Femur (tissue), 1 donor: Measurements from ENCODE around the gene MAPK10.
"Not testable (repeated sequence)": the region's sequence is repeated elsewhere in the genome, so short reads cannot be mapped to it uniquely, and the experiment has no call there.

Experiments used
- DNase-seq: peaks from one replicate; pipeline ENCODE4 v3.0.0-alpha.2; 2017

Gene MAPK10

GRCh38 chr4:86019906-86020305 is 339.9 kb downstream of the MAPK10 start:
- DNase-seq: no peak

- no peak for DNase-seq
These were observed 340.5 kb downstream of the MAPK10 start for GRCh38 chr4:86019362-86019761.

GRCh38 chr4:86015412-86016350 is 344.2 kb downstream of the MAPK10 start:
- no peak for DNase-seq

- no peak for DNase-seq
These were observed 345.3 kb downstream of the MAPK10 start for GRCh38 chr4:86014599-86014998.

GRCh38 chr4:86013621-86014020 is 346.2 kb downstream of the MAPK10 start:
- DNase-seq: no peak

- no peak for DNase-seq
These were observed 348.7 kb downstream of the MAPK10 start for GRCh38 chr4:86011117-86011516.

GRCh38 chr4:86007042-86007441 is 352.8 kb downstream of the MAPK10 start:
- DNase-seq: no peak

- no peak for DNase-seq
These were observed 353.8 kb downstream of the MAPK10 start for GRCh38 chr4:86006057-86006456.

GRCh38 chr4:86004030-86004429 is 355.8 kb downstream of the MAPK10 start:
- DNase-seq: no peak

GRCh38 chr4:86001591-86001990 is 358.3 kb downstream of the MAPK10 start:
- no peak for DNase-seq

- DNase-seq: no peak
These were observed 364.5 kb downstream of the MAPK10 start for GRCh38 chr4:85995361-85995760.

GRCh38 chr4:85994576-85994975 is 365.3 kb downstream of the MAPK10 start:
- DNase-seq: no peak

- no peak for DNase-seq
These were observed 366.2 kb downstream of the MAPK10 start for GRCh38 chr4:85993641-85994040.

GRCh38 chr4:85986266-85986665 is 373.6 kb downstream of the MAPK10 start:
- no peak for DNase-seq

- DNase-seq: no peak
These were observed 380.6 kb downstream of the MAPK10 start for GRCh38 chr4:85979276-85979675.

GRCh38 chr4:85970535-85970934 is 389.3 kb downstream of the MAPK10 start:
- no peak for DNase-seq

GRCh38 chr4:85968945-85969819 is 390.7 kb downstream of the MAPK10 start:
- DNase-seq: no peak

- DNase-seq: no peak
These were observed 392.0 kb downstream of the MAPK10 start for GRCh38 chr4:85967872-85968271.

GRCh38 chr4:85966373-85966772 is 393.5 kb downstream of the MAPK10 start:
- no peak for DNase-seq

- no peak for DNase-seq
These were observed 394.3 kb downstream of the MAPK10 start for GRCh38 chr4:85965529-85965928.

GRCh38 chr4:85965017-85965416 is 394.8 kb downstream of the MAPK10 start:
- not testable (repeated sequence) for DNase-seq

GRCh38 chr4:85964298-85964697 is 395.6 kb downstream of the MAPK10 start:
- DNase-seq: no peak

GRCh38 chr4:85963231-85963630 is 396.6 kb downstream of the MAPK10 start:
- DNase-seq: no peak

- DNase-seq: no peak
These were observed 398.0 kb downstream of the MAPK10 start for GRCh38 chr4:85961887-85962286.
